Nephron progenitor cell (in vitro differentiated cells): ENCODE measurements around the gene PSMG4.
A peak's percentile ranks its signal among the peaks of the same experiment; 100 is the strongest.

Experiments
- DNase-seq: peaks from one replicate; pipeline ENCODE4 v3.0.0; 2021
- H3K27ac Mint-ChIP-seq: 2 replicates; pipeline ENCODE4 v1.8.0; 2021; ENCODE audit warnings: mild to moderate bottlenecking, moderate library complexity, mixed read lengths
- H3K27me3 Mint-ChIP-seq: 2 replicates; pipeline ENCODE4 v1.8.0; 2021; ENCODE audit warnings: mild to moderate bottlenecking, low read depth, mixed read lengths; ENCODE audit not compliant: poor library complexity
- H3K36me3 Mint-ChIP-seq: 2 replicates; pipeline ENCODE4 v1.8.0; 2021; ENCODE audit warnings: low read depth, mixed read lengths
- H3K4me1 Mint-ChIP-seq: 2 replicates; pipeline ENCODE4 v1.8.0; 2021; ENCODE audit warnings: mixed read lengths
- H3K4me3 Mint-ChIP-seq: 2 replicates; pipeline ENCODE4 v1.8.0; 2021; ENCODE audit warnings: mild to moderate bottlenecking, moderate library complexity, mixed read lengths
- H3K9me3 Mint-ChIP-seq: 2 replicates; pipeline ENCODE4 v1.8.0; 2021; ENCODE audit warnings: mild to moderate bottlenecking, moderate library complexity, mixed read lengths
- TF ChIP-seq, protein P1 (sequence below): fragments of 200-600 bp; sonication (generic); IDR thresholded peaks from 2 replicates; pipeline ENCODE4 v1.5.0; 2021; ENCODE audit warnings: antibody characterized with exemption

The PSMG4 gene

DNA sequence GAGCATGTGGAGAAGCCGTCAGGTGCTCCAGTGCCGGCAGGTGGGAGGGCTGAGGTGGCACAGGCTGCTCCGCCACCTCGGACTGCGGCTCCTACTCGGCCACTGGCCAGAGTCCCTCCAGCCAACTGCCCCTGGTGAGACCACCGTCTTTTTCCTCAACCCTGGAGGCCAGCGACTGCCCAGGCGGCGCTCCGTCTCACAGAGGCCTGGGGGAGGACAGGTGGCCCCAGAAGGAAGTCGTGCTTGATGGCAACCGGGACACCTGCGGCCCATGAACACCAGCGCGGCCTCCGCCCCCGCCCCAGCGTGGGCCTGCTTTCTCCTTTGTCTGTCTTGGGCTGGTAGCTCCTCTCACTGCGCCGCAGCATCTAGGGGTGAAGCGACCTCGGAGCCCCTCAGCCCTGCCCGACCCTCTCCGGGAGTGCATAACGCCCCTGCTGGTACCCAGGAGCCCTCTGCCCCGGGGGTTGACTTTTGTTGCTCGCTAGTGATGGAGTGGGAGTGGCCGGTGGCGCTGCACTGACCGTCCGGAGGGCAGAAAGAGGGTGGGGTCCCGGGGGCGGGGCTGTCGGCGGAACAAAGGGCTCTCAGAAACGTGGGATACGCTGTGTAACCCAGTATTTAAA lies 30.6 kb upstream of the PSMG4 start:
- Mint-ChIP-seq H3K4me3 (peak overlapping the region; percentile 94), H3K4me1 (peaks cover 70% of the 10 kb centered on the region), H3K27me3 (peaks cover 17% of the 10 kb centered on the region), H3K27ac (no peak overlapping the region), H3K9me3 (no peaks in the 10 kb centered on the region), H3K36me3 (peaks cover 24% of the 10 kb centered on the region)
- TF ChIP-seq, protein P1, sequence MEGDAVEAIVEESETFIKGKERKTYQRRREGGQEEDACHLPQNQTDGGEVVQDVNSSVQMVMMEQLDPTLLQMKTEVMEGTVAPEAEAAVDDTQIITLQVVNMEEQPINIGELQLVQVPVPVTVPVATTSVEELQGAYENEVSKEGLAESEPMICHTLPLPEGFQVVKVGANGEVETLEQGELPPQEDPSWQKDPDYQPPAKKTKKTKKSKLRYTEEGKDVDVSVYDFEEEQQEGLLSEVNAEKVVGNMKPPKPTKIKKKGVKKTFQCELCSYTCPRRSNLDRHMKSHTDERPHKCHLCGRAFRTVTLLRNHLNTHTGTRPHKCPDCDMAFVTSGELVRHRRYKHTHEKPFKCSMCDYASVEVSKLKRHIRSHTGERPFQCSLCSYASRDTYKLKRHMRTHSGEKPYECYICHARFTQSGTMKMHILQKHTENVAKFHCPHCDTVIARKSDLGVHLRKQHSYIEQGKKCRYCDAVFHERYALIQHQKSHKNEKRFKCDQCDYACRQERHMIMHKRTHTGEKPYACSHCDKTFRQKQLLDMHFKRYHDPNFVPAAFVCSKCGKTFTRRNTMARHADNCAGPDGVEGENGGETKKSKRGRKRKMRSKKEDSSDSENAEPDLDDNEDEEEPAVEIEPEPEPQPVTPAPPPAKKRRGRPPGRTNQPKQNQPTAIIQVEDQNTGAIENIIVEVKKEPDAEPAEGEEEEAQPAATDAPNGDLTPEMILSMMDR: no peak
- peak; percentile 80 for DNase-seq

DNA sequence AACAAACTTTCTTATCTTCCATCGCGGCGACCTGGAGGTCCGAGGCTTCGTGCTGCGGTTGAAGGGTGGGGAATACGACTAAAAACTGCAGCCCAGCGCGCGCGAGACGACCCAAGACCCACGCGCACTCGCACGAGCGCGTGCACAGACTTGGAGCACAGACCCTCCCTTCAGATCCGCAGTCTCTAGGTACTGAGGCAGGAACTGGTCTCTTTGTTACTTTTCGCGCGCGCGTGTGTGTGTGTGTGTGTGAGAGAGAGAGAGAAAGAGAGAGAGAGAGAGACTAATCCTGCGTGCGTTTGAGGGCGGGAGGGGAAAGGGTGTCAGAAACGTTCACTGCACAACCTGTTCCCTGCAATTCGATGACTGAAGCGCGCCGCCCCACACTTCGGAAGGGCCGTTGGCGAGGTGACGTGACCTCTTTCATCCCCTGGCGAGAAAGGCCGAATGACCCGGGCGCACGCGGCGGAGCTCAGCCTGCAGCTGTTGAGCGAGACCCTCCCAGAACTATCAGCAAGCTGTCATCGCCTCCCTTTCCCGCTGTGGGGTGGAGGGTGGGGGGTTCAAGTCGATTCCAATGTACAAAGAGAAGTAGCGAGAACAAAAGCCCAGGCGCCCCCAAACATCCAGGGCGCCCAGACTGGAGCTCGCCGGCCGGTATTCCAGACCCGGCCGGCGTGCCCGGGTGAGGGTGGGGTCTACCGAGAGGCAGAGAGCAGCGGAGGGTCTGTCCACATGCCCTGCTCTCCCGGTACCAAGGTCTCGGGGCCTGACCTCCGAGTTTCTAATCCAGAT lies 29.8 kb upstream of the PSMG4 start:
- DNase-seq: peak; percentile 72
- Mint-ChIP-seq H3K27ac (peak overlapping the region; percentile 81), H3K4me1 (peaks cover 73% of the 10 kb centered on the region), H3K4me3 (peak overlapping the region; percentile 94), H3K27me3 (peaks cover 17% of the 10 kb centered on the region), H3K9me3 (no peaks in the 10 kb centered on the region), H3K36me3 (peaks cover 17% of the 10 kb centered on the region)
- TF ChIP-seq, protein P1: no peak

- Mint-ChIP-seq H3K36me3 (peaks cover 9% of the 10 kb centered on the region), H3K27ac (peak overlapping the region; percentile 57), H3K27me3 (peaks cover 17% of the 10 kb centered on the region), H3K9me3 (no peaks in the 10 kb centered on the region), H3K4me1 (peaks cover 73% of the 10 kb centered on the region), H3K4me3 (peak overlapping the region; percentile 94)
- DNase-seq: peak; percentile 67
- TF ChIP-seq, protein P1: no peak
These were observed 29.1 kb upstream of the PSMG4 start for GRCh38 chr6:3229566-3230178.

- TF ChIP-seq, protein P1: no peak
- Mint-ChIP-seq H3K36me3 (peaks cover 8% of the 10 kb centered on the region), H3K4me1 (peaks cover 73% of the 10 kb centered on the region), H3K27me3 (peaks cover 17% of the 10 kb centered on the region), H3K9me3 (no peaks in the 10 kb centered on the region), H3K4me3 (peak overlapping the region; percentile 94), H3K27ac (no peak overlapping the region)
- DNase-seq: no peak
These were observed 28.4 kb upstream of the PSMG4 start for GRCh38 chr6:3230256-3230882.

GRCh38 chr6:3230900-3231246 lies 27.9 kb upstream of the PSMG4 start:
- Mint-ChIP-seq H3K27me3 (peaks cover 17% of the 10 kb centered on the region), H3K4me1 (peaks cover 73% of the 10 kb centered on the region), H3K36me3 (peaks cover 3% of the 10 kb centered on the region), H3K9me3 (no peaks in the 10 kb centered on the region), H3K4me3 (peak overlapping the region; percentile 94), H3K27ac (peak overlapping the region; percentile 94)
- TF ChIP-seq, protein P1: no peak
- peak; percentile 59 for DNase-seq
